Activated naive CD8-positive, alpha-beta T cell (primary cell): ENCODE measurements around the gene IRX4.

Experiments
- H3K27ac Mint-ChIP-seq: one replicate; pipeline ENCODE4 v1.8.0; 2021; ENCODE audit warnings: mixed read lengths
- H3K27me3 Mint-ChIP-seq: one replicate; pipeline ENCODE4 v1.8.0; 2021; ENCODE audit warnings: mixed read lengths
- H3K36me3 Mint-ChIP-seq: one replicate; pipeline ENCODE4 v1.8.0; 2021; ENCODE audit warnings: mixed read lengths
- H3K4me1 Mint-ChIP-seq: one replicate; pipeline ENCODE4 v1.8.0; 2021; ENCODE audit warnings: low read depth, mixed read lengths
- H3K4me3 Mint-ChIP-seq: one replicate; pipeline ENCODE4 v1.8.0; 2021; ENCODE audit warnings: mild to moderate bottlenecking, mixed read lengths
- H3K9me3 Mint-ChIP-seq: one replicate; pipeline ENCODE4 v1.8.0; 2021; ENCODE audit warnings: low read depth, mixed read lengths

IRX4 gene

DNA sequence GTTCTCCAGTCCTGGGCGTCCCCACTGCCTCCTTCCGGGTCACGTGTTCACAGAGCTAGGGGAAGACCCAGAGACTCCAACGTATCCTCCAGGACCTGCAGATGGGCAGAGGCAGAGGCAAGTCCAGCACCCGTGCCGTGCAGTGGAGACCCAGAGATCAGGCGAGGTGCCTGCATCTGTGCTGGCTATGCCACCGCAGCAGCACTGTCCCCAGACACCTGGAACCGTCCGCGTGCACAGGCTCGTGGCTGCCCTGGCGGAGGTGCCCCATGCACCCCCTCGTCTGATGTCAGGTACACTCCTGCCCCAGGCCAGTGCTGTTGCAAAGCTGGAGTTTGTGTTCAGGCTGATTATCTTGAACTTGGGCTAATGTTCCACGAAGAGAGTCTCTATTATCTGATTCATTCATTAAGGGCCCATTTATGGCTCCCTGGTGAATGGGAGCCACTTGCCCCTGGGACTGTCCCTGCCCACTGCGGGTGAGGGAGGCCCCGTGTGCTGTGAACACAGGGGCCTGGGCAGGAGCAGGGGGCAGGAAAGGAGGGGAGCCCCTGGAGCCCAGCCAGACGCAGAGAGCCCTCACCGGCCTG, 13.7 kb downstream of the IRX4 start:
- peaks cover 12% of the 10 kb centered on the region for H3K27me3 Mint-ChIP-seq
- no peak overlapping the region for H3K4me3 Mint-ChIP-seq
- H3K9me3 Mint-ChIP-seq: no peaks in the 10 kb centered on the region
- H3K36me3 Mint-ChIP-seq: no peaks in the 10 kb centered on the region
- no peaks in the 10 kb centered on the region for H3K4me1 Mint-ChIP-seq
- H3K27ac Mint-ChIP-seq: no peak overlapping the region

DNA sequence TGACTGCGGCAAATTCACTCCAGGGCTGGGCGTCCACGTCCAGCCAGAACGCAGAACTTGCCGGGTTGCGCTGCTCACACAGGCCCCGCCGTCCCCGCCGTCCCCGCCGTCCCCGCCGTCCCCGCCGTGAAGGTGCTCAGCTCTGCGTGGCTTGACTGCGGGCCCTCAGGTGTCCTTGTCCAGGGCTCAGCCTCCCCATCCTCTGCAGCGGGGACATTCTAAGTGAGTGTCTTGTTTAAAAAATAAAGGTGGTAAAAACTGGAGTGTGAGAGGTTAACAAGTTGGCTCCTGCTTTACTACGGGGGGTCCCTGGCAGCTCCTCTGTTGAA, 14.9 kb downstream of the IRX4 start:
- Mint-ChIP-seq H3K27ac (no peak overlapping the region), H3K4me3 (no peak overlapping the region), H3K4me1 (no peaks in the 10 kb centered on the region), H3K9me3 (no peaks in the 10 kb centered on the region), H3K27me3 (peaks cover 7% of the 10 kb centered on the region), H3K36me3 (no peaks in the 10 kb centered on the region)

- H3K4me3 Mint-ChIP-seq: no peak overlapping the region
- H3K27ac Mint-ChIP-seq: no peak overlapping the region
- peaks cover 6% of the 10 kb centered on the region for H3K27me3 Mint-ChIP-seq
- H3K4me1 Mint-ChIP-seq: no peaks in the 10 kb centered on the region
- no peaks in the 10 kb centered on the region for H3K9me3 Mint-ChIP-seq
- no peaks in the 10 kb centered on the region for H3K36me3 Mint-ChIP-seq
Measured at GRCh38 chr5:1867114-1867814, 15.5 kb downstream of the IRX4 start.

- peaks cover 6% of the 10 kb centered on the region for H3K27me3 Mint-ChIP-seq
- H3K4me3 Mint-ChIP-seq: no peak overlapping the region
- no peaks in the 10 kb centered on the region for H3K9me3 Mint-ChIP-seq
- no peak overlapping the region for H3K27ac Mint-ChIP-seq
- H3K4me1 Mint-ChIP-seq: no peaks in the 10 kb centered on the region
- H3K36me3 Mint-ChIP-seq: no peaks in the 10 kb centered on the region
Measured at GRCh38 chr5:1865948-1866347, 16.8 kb downstream of the IRX4 start.

GRCh38 chr5:1865486-1865885, 17.2 kb downstream of the IRX4 start:
- Mint-ChIP-seq H3K4me3 (no peak overlapping the region), H3K36me3 (no peaks in the 10 kb centered on the region), H3K27me3 (peaks cover 6% of the 10 kb centered on the region), H3K4me1 (no peaks in the 10 kb centered on the region), H3K27ac (no peak overlapping the region), H3K9me3 (no peaks in the 10 kb centered on the region)

DNA sequence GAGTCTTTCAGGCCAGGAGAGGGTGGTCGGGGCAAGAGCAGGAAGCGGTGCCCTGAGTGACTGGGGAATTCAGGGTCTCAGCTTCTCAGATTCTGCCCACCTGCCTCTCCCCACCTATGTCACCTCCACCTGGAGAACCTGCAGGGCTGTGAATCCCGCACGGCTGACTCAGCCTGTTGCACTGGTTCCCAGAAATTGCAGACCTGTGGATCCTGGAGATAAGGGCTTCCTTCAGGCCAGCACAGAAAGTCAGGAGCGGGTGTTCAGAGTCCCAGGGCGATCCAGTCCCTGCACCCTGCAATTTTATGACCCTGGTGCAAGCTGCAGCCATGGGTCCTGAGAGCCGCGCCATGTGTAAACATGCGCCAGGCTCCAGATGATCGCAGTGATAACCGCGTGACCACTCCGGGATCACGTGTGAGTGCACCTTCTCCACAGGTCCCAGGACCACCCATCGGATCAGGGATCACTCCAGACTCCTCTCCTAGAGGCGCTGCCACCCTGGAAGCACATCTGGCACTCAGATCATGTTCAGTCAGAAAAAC, 17.8 kb downstream of the IRX4 start:
- Mint-ChIP-seq H3K4me1 (no peaks in the 10 kb centered on the region), H3K27me3 (peaks cover 6% of the 10 kb centered on the region), H3K9me3 (no peaks in the 10 kb centered on the region), H3K4me3 (no peak overlapping the region), H3K36me3 (no peaks in the 10 kb centered on the region), H3K27ac (no peak overlapping the region)

GRCh38 chr5:1860949-1861348, 21.8 kb downstream of the IRX4 start:
- no peaks in the 10 kb centered on the region for H3K9me3 Mint-ChIP-seq
- no peaks in the 10 kb centered on the region for H3K4me1 Mint-ChIP-seq
- H3K36me3 Mint-ChIP-seq: no peaks in the 10 kb centered on the region
- no peak overlapping the region for H3K4me3 Mint-ChIP-seq
- no peak overlapping the region for H3K27ac Mint-ChIP-seq
- H3K27me3 Mint-ChIP-seq: peaks cover 4% of the 10 kb centered on the region

- H3K27me3 Mint-ChIP-seq: peaks cover 8% of the 10 kb centered on the region
- no peaks in the 10 kb centered on the region for H3K4me1 Mint-ChIP-seq
- no peaks in the 10 kb centered on the region for H3K36me3 Mint-ChIP-seq
- H3K9me3 Mint-ChIP-seq: no peaks in the 10 kb centered on the region
- no peak overlapping the region for H3K4me3 Mint-ChIP-seq
- H3K27ac Mint-ChIP-seq: no peak overlapping the region
Measured at GRCh38 chr5:1860021-1860610, 22.6 kb downstream of the IRX4 start.

DNA sequence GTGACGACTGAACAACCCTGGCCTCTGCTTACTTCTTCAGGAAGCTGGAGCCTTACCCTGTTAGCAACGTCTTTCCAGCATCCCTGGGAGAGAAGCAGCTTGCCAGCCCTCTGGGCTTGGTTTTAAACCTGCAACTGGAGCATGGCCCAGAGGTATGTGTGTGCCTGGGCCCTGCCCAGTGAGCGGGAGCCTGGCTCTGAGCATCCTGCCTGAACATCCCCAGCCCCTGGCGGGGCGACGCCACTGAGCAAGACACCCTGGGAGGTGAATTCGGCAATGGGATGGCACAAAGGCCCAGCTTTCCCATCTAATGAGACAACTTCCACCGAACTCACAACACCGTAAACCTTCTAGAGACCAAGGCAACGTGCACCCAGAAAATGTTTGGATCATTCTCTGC, 23.6 kb downstream of the IRX4 start:
- Mint-ChIP-seq H3K4me1 (no peaks in the 10 kb centered on the region), H3K9me3 (no peaks in the 10 kb centered on the region), H3K36me3 (no peaks in the 10 kb centered on the region), H3K27ac (no peak overlapping the region), H3K4me3 (no peak overlapping the region), H3K27me3 (peaks cover 9% of the 10 kb centered on the region)

GRCh38 chr5:1858436-1858835, 24.3 kb downstream of the IRX4 start:
- no peak overlapping the region for H3K4me3 Mint-ChIP-seq
- H3K4me1 Mint-ChIP-seq: no peaks in the 10 kb centered on the region
- peaks cover 16% of the 10 kb centered on the region for H3K27me3 Mint-ChIP-seq
- H3K9me3 Mint-ChIP-seq: no peaks in the 10 kb centered on the region
- H3K27ac Mint-ChIP-seq: no peak overlapping the region
- no peaks in the 10 kb centered on the region for H3K36me3 Mint-ChIP-seq

- Mint-ChIP-seq H3K4me3 (no peak overlapping the region), H3K9me3 (no peaks in the 10 kb centered on the region), H3K27ac (no peak overlapping the region), H3K36me3 (no peaks in the 10 kb centered on the region), H3K27me3 (peaks cover 17% of the 10 kb centered on the region), H3K4me1 (no peaks in the 10 kb centered on the region)
Measured at GRCh38 chr5:1857256-1857600, 25.5 kb downstream of the IRX4 start.

GRCh38 chr5:1856596-1857255, 26.0 kb downstream of the IRX4 start:
- no peaks in the 10 kb centered on the region for H3K4me1 Mint-ChIP-seq
- no peaks in the 10 kb centered on the region for H3K36me3 Mint-ChIP-seq
- no peaks in the 10 kb centered on the region for H3K9me3 Mint-ChIP-seq
- no peak overlapping the region for H3K27ac Mint-ChIP-seq
- H3K27me3 Mint-ChIP-seq: peaks cover 18% of the 10 kb centered on the region
- H3K4me3 Mint-ChIP-seq: no peak overlapping the region

DNA sequence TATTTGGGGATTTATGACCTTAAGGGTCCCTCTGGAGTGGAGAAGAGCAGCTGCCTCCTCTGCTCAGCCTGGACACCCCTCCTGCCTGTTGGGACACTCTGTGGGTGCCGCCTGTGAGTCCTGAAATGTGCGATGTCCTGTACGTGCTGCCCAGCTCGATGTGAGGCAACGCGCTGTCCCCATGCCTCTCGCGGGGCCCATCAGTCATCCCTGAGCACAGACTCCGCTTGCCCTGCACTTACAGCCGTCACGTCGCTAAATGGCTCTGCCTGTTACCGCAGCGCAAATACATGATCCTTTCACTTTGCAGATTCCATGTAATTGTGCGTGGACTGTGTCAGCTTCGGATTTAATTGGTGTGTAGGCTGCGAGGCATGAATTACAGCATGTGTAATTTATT, 27.1 kb downstream of the IRX4 start:
- Mint-ChIP-seq H3K9me3 (no peaks in the 10 kb centered on the region), H3K27ac (no peak overlapping the region), H3K27me3 (peaks cover 21% of the 10 kb centered on the region), H3K4me1 (no peaks in the 10 kb centered on the region), H3K36me3 (no peaks in the 10 kb centered on the region), H3K4me3 (no peak overlapping the region)

DNA sequence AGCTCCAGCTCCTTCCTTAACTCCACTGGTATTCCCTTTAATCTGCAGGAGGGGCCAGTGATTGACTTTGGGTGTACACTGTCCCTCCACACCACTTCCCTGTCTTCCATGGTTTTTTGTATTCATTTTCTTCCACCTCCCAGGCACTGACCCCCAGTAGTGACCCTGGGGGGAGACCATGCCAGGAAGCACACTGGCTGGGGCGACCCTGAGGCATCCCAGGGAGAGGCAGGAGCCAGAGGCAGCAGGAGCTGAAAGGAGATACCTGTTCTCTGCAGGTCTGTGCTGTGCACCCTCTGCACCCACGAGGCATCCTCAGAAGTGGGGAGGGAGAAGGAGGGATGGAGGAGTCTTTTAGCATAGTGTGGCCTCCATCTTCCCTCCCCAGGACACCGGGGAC, 27.6 kb downstream of the IRX4 start:
- H3K4me3 Mint-ChIP-seq: no peak overlapping the region
- H3K27me3 Mint-ChIP-seq: peaks cover 21% of the 10 kb centered on the region
- H3K9me3 Mint-ChIP-seq: no peaks in the 10 kb centered on the region
- H3K4me1 Mint-ChIP-seq: no peaks in the 10 kb centered on the region
- no peaks in the 10 kb centered on the region for H3K36me3 Mint-ChIP-seq
- no peak overlapping the region for H3K27ac Mint-ChIP-seq

DNA sequence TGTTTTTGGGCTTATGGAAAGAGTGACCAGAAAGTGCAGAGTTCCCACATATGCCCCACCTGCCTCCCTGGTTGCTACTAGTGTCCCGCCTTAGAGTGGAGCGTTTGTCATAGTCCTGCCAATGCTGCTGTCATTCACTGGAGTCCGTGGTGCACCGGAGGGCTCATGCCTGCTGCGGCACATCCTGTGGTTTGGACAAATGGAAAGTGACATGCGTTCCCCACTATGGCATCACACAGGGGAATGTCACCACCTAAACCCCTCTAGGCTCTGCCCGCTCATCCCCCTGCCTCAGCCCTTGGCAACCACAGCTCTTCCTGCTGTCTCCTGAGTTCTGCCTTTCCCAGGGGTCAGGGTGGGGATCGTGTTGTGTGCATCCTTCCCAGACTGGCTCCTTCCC, 29.2 kb downstream of the IRX4 start:
- Mint-ChIP-seq H3K4me3 (no peak overlapping the region), H3K27ac (no peak overlapping the region), H3K4me1 (no peaks in the 10 kb centered on the region), H3K36me3 (no peaks in the 10 kb centered on the region), H3K9me3 (no peaks in the 10 kb centered on the region), H3K27me3 (peaks cover 21% of the 10 kb centered on the region)
